ENCODE data around the gene IGSF9.

The IGSF9 gene

GRCh38 chr1:159915571-159916241, 29.7 kb downstream of the IGSF9 start:
- no peak for DNase-seq
- Histone ChIP-seq H3K4me1 (ENCODE audit: control extremely low read depth in 1 of 4, control insufficient read depth in 4 of 4, insufficient read depth in 4 of 4, low read length in 3 of 4) (peaks cover 25 to 96% (median 87%) of the 10 kb centered on the region in 4 experiments), H3K27ac (ENCODE audit: insufficient read depth in 1 of 2, low read depth in 1 of 2, low read length in 2 of 2, poor library complexity in 1 of 2, severe bottlenecking in 2 of 2) (peak overlapping the region; percentile 7 to 50), H3K27me3 (replicated peaks in 2 of 5; ENCODE audit: control insufficient read depth in 4 of 5, insufficient read depth in 5 of 5, low read length in 4 of 5) (no peaks in the 10 kb centered on the region), H3K36me3 (ENCODE audit: control insufficient read depth in 4 of 4, insufficient read depth in 4 of 4, low read length in 3 of 4) (peaks cover 11 to 55% (median 41%) of the 10 kb centered on the region in 4 experiments), H3K9me3 (ENCODE audit: control extremely low read depth in 1 of 5, control insufficient read depth in 4 of 5, insufficient read depth in 2 of 5, low read depth in 1 of 5, low read length in 4 of 5) (no peaks in the 10 kb centered on the region), H3K4me3 (ENCODE audit: control insufficient read depth in 1 of 7, extremely low read depth in 1 of 7, insufficient read depth in 4 of 7, low read depth in 2 of 7, low read length in 6 of 7) (no peak overlapping the region)
- CTCF ChIA-PET = interaction anchor here (0.8 to 13.6 kb wide), 7 partner anchors 8 to 127 kb away, joined by 3 to 250 read pairs (median 4); partner anchors contain the start of gene TAGLN2
- 100% methylated on average over 3 of the region's 5 CpGs for WGBS (ENCODE audit: insufficient coverage)
- POLR2A ChIA-PET = interaction anchor here (0.7 kb wide), 2 partner anchors 15 to 17 kb away, joined by 3 read pairs; no protein-coding TSS in a partner anchor

GRCh38 chr1:159914252-159915018, 31.0 kb downstream of the IGSF9 start:
- Histone ChIP-seq H3K9me3 (ENCODE audit: control extremely low read depth in 1 of 5, control insufficient read depth in 4 of 5, insufficient read depth in 2 of 5, low read depth in 1 of 5, low read length in 4 of 5) (no peaks in the 10 kb centered on the region), H3K4me3 (ENCODE audit: control insufficient read depth in 1 of 7, extremely low read depth in 1 of 7, insufficient read depth in 4 of 7, low read depth in 2 of 7, low read length in 6 of 7) (no peak overlapping the region), H3K36me3 (ENCODE audit: control insufficient read depth in 4 of 4, insufficient read depth in 4 of 4, low read length in 3 of 4) (peaks cover 5 to 42% (median 28%) of the 10 kb centered on the region in 4 experiments), H3K4me1 (ENCODE audit: control extremely low read depth in 1 of 4, control insufficient read depth in 4 of 4, insufficient read depth in 4 of 4, low read length in 3 of 4) (peaks cover 27 to 94% (median 86%) of the 10 kb centered on the region in 4 experiments), H3K27ac (ENCODE audit: insufficient read depth in 1 of 2, low read depth in 1 of 2, low read length in 2 of 2, poor library complexity in 1 of 2, severe bottlenecking in 2 of 2) (peak overlapping the region in 1 of 2 experiments; percentile 99), H3K27me3 (replicated peaks in 2 of 5; ENCODE audit: control insufficient read depth in 4 of 5, insufficient read depth in 5 of 5, low read length in 4 of 5) (no peaks in the 10 kb centered on the region)
- 86% methylated on average over 8 of the region's 10 CpGs for WGBS (ENCODE audit: insufficient coverage)
- ChIA-PET CTCF (interaction anchor here (1.0 to 13.6 kb wide), 2 partner anchors 10 to 21 kb away, joined by 3 to 250 read pairs; no protein-coding TSS in a partner anchor), POLR2A (interaction anchor here (0.6 to 1.4 kb wide), 3 partner anchors 9 to 10 kb away, joined by 3 read pairs; no protein-coding TSS in a partner anchor)
- DNase-seq = no peak

- POLR2A ChIA-PET = interaction anchor here (0.8 to 1.4 kb wide), 2 partner anchors 10 to 11 kb away, joined by 3 read pairs; no protein-coding TSS in a partner anchor
Measured at GRCh38 chr1:159913451-159914192, 31.8 kb downstream of the IGSF9 start.

GRCh38 chr1:159911326-159912070, 33.9 kb downstream of the IGSF9 start:
- DNase-seq = no peak
- H3K4me3 ChIP-seq (ENCODE audit: control insufficient read depth in 1 of 7, extremely low read depth in 1 of 7, insufficient read depth in 4 of 7, low read depth in 2 of 7, low read length in 6 of 7) = peak overlapping the region in 1 of 7 experiments; percentile 56

More at GRCh38 chr1:159913451-159914192, 31.8 kb downstream of the IGSF9 start:
- no peak for DNase-seq
- 96% methylated on average over 3 of the region's 5 CpGs for WGBS (ENCODE audit: insufficient coverage)
- H3K27me3 ChIP-seq (replicated peaks in 2 of 5; ENCODE audit: control insufficient read depth in 4 of 5, insufficient read depth in 5 of 5, low read length in 4 of 5) = no peaks in the 10 kb centered on the region
- peak overlapping the region; percentile 99 for H3K27ac ChIP-seq (ENCODE audit: insufficient read depth in 1 of 2, low read depth in 1 of 2, low read length in 2 of 2, poor library complexity in 1 of 2, severe bottlenecking in 2 of 2)
- H3K9me3 ChIP-seq (ENCODE audit: control extremely low read depth in 1 of 5, control insufficient read depth in 4 of 5, insufficient read depth in 2 of 5, low read depth in 1 of 5, low read length in 4 of 5) = no peaks in the 10 kb centered on the region
- no peak overlapping the region for H3K4me3 ChIP-seq (ENCODE audit: control insufficient read depth in 1 of 7, extremely low read depth in 1 of 7, insufficient read depth in 4 of 7, low read depth in 2 of 7, low read length in 6 of 7)
- H3K36me3 ChIP-seq (ENCODE audit: control insufficient read depth in 4 of 4, insufficient read depth in 4 of 4, low read length in 3 of 4) = peaks cover 4 to 34% (median 20%) of the 10 kb centered on the region in 4 experiments
- CTCF ChIA-PET = no interaction called here
- H3K4me1 ChIP-seq (ENCODE audit: control extremely low read depth in 1 of 4, control insufficient read depth in 4 of 4, insufficient read depth in 4 of 4, low read length in 3 of 4) = peaks cover 29 to 94% (median 85%) of the 10 kb centered on the region in 4 experiments

GRCh38 chr1:159908031-159908940, 37.1 kb downstream of the IGSF9 start:
- Histone ChIP-seq H3K9me3 (ENCODE audit: control extremely low read depth in 1 of 5, control insufficient read depth in 4 of 5, insufficient read depth in 2 of 5, low read depth in 1 of 5, low read length in 4 of 5) (peaks cover 0 to 5% (median 0%) of the 10 kb centered on the region in 5 experiments), H3K4me3 (ENCODE audit: control insufficient read depth in 1 of 7, extremely low read depth in 1 of 7, insufficient read depth in 4 of 7, low read depth in 2 of 7, low read length in 6 of 7) (no peak overlapping the region), H3K27me3 (replicated peaks in 2 of 5; ENCODE audit: control insufficient read depth in 4 of 5, insufficient read depth in 5 of 5, low read length in 4 of 5) (no peaks in the 10 kb centered on the region), H3K4me1 (ENCODE audit: control extremely low read depth in 1 of 4, control insufficient read depth in 4 of 4, insufficient read depth in 4 of 4, low read length in 3 of 4) (peaks cover 23 to 55% (median 50%) of the 10 kb centered on the region in 4 experiments), H3K36me3 (ENCODE audit: control insufficient read depth in 4 of 4, insufficient read depth in 4 of 4, low read length in 3 of 4) (no peaks in the 10 kb centered on the region), H3K27ac (ENCODE audit: insufficient read depth in 1 of 2, low read depth in 1 of 2, low read length in 2 of 2, poor library complexity in 1 of 2, severe bottlenecking in 2 of 2) (peak overlapping the region; percentile 9 to 99)
- ChIA-PET CTCF (interaction anchor here (1.1 kb wide), 1 partner anchor 10 kb away, joined by 4 read pairs; no protein-coding TSS in a partner anchor), POLR2A (no interaction called here)
- 89% methylated on average over 7 of the region's 9 CpGs for WGBS (ENCODE audit: insufficient coverage)
- no peak for DNase-seq

More at GRCh38 chr1:159911326-159912070, 33.9 kb downstream of the IGSF9 start:
- 28% methylated on average over 4 of the region's 6 CpGs for WGBS (ENCODE audit: insufficient coverage)
- Histone ChIP-seq H3K36me3 (ENCODE audit: control insufficient read depth in 4 of 4, insufficient read depth in 4 of 4, low read length in 3 of 4) (peaks cover 0 to 17% (median 8%) of the 10 kb centered on the region in 4 experiments), H3K9me3 (ENCODE audit: control extremely low read depth in 1 of 5, control insufficient read depth in 4 of 5, insufficient read depth in 2 of 5, low read depth in 1 of 5, low read length in 4 of 5) (no peaks in the 10 kb centered on the region), H3K4me1 (ENCODE audit: control extremely low read depth in 1 of 4, control insufficient read depth in 4 of 4, insufficient read depth in 4 of 4, low read length in 3 of 4) (peaks cover 23 to 81% (median 76%) of the 10 kb centered on the region in 4 experiments), H3K27me3 (replicated peaks in 2 of 5; ENCODE audit: control insufficient read depth in 4 of 5, insufficient read depth in 5 of 5, low read length in 4 of 5) (no peaks in the 10 kb centered on the region), H3K27ac (ENCODE audit: insufficient read depth in 1 of 2, low read depth in 1 of 2, low read length in 2 of 2, poor library complexity in 1 of 2, severe bottlenecking in 2 of 2) (peak overlapping the region; percentile 99)
- CTCF ChIA-PET = interaction anchor here (1.2 to 1.7 kb wide), 3 partner anchors 11 to 113 kb away, joined by 3 to 6 read pairs (median 5); no protein-coding TSS in a partner anchor
- POLR2A ChIA-PET = no interaction called here

All from common myeloid progenitor, CD34-positive (primary cell).